NCI-H1048 (cell line): ENCODE results near the gene MRPL24.
"Not testable (repeated sequence)": the region's sequence is repeated elsewhere in the genome, so short reads cannot be mapped to it uniquely, and the experiment has no call there.

Source experiments
- DNase-seq: peaks from one replicate; lab custom pipeline; 2025; lab: John Stamatoyannopoulos, UW

MRPL24 gene

GRCh38 chr1:156760092-156760795, 19.4 kb upstream of the MRPL24 start:
- no peak for DNase-seq

GRCh38 chr1:156757572-156758253, 16.8 kb upstream of the MRPL24 start:
- DNase-seq, result not testable (repeated sequence)

GRCh38 chr1:156756355-156756754, 15.5 kb upstream of the MRPL24 start:
- no peak for DNase-seq

GRCh38 chr1:156755527-156755950, 14.7 kb upstream of the MRPL24 start:
- no peak for DNase-seq

- no peak for DNase-seq
These were observed 13.3 kb upstream of the MRPL24 start for GRCh38 chr1:156754219-156754618.

- no peak for DNase-seq
These were observed 12.1 kb upstream of the MRPL24 start for GRCh38 chr1:156752843-156753482.

GRCh38 chr1:156751757-156752481, 11.0 kb upstream of the MRPL24 start:
- DNase-seq, result peak; percentile 94

- no peak for DNase-seq
These were observed 10.5 kb upstream of the MRPL24 start, which contains the start of gene HDGF for GRCh38 chr1:156751451-156751756. HDGF (minus strand) TSS chr1:156751675; CDS start chr1:156751429, 246 bp downstream.

- no peak for DNase-seq
These were observed 10.0 kb upstream of the MRPL24 start for GRCh38 chr1:156750711-156751450.

- no peak for DNase-seq
These were observed 9.3 kb upstream of the MRPL24 start for GRCh38 chr1:156750191-156750672.

- no peak for DNase-seq
These were observed 8.7 kb upstream of the MRPL24 start for GRCh38 chr1:156749419-156750118.

- DNase-seq, result no peak
These were observed 8.0 kb upstream of the MRPL24 start for GRCh38 chr1:156748670-156749418.

- no peak for DNase-seq
These were observed 7.1 kb upstream of the MRPL24 start for GRCh38 chr1:156747742-156748669.

GRCh38 chr1:156746728-156747631, 6.1 kb upstream of the MRPL24 start:
- peak; percentile 52 for DNase-seq

- no peak for DNase-seq
These were observed 5.5 kb upstream of the MRPL24 start for GRCh38 chr1:156746406-156746727.

- DNase-seq, result no peak
These were observed 5.0 kb upstream of the MRPL24 start for GRCh38 chr1:156745881-156746280.

GRCh38 chr1:156744786-156745419, 4.0 kb upstream of the MRPL24 start:
- DNase-seq, result no peak

- no peak for DNase-seq
These were observed 3.5 kb upstream of the MRPL24 start for GRCh38 chr1:156744344-156744743.
